Uterus (tissue), 2 donors: ENCODE results near the gene RIMKLA.

Experiments
- POLR2A ChIP-seq, 2 donors: fragments of 450-650 bp; IDR thresholded peaks; one replicate each; pipeline ENCODE4 v1.6.1; 2016; ENCODE audit warnings: antibody characterized with exemption in 2 of 2, mild to moderate bottlenecking in 1 of 2, moderate library complexity in 1 of 2
- TF ChIP-seq, protein P1 (sequence below), 4 experiments: fragments of 200-600 bp in 2 of 4; fragments of 450-650 bp in 2 of 4; sonication (generic) in 2 of 4; IDR thresholded peaks; one replicate each; pipeline ENCODE4 v1.5.1; 2016 to 2019; ENCODE audit warnings: antibody characterized with exemption in 4 of 4, mild to moderate bottlenecking in 2 of 4, moderate library complexity in 1 of 4

DNA sequence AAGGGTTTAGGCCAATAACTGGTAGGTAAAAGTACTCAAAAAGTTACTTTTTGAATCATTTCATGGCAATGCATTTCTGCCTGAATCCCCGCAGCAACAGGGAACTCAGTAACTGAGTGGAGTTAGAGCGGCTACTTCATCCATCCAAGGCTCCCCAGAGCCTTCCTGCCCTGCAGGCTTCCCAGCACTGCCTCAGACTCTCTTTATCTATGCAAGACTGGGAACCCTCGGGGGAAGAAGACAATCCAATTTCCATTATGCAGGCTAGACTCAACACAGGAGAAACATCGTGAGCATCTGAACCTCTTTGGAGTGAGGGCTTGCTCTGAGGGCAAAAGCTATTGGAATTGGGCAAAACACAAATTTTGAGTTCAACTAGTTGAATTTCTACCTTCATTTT lies 52.1 kb downstream of the RIMKLA start:
- TF ChIP-seq, protein P1, sequence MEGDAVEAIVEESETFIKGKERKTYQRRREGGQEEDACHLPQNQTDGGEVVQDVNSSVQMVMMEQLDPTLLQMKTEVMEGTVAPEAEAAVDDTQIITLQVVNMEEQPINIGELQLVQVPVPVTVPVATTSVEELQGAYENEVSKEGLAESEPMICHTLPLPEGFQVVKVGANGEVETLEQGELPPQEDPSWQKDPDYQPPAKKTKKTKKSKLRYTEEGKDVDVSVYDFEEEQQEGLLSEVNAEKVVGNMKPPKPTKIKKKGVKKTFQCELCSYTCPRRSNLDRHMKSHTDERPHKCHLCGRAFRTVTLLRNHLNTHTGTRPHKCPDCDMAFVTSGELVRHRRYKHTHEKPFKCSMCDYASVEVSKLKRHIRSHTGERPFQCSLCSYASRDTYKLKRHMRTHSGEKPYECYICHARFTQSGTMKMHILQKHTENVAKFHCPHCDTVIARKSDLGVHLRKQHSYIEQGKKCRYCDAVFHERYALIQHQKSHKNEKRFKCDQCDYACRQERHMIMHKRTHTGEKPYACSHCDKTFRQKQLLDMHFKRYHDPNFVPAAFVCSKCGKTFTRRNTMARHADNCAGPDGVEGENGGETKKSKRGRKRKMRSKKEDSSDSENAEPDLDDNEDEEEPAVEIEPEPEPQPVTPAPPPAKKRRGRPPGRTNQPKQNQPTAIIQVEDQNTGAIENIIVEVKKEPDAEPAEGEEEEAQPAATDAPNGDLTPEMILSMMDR (IDR thresholded peaks at IDR 0.05): no peak
- TF ChIP-seq POLR2A (IDR thresholded peaks at IDR 0.05): no peak
